Ovary (tissue), 3 donors: ENCODE results near the gene LIN7B.

Source experiments
- EP300 ChIP-seq: sonication (generic); formaldehyde crosslinking; IDR thresholded peaks from one replicate; pipeline ENCODE4 v1.6.1; 2017; ENCODE audit warnings: antibody characterized with exemption
- POLR2A ChIP-seq: fragments of 450-650 bp; IDR thresholded peaks from one replicate; pipeline ENCODE4 v1.6.1; 2017; ENCODE audit warnings: antibody characterized with exemption, mild to moderate bottlenecking, moderate library complexity
- TF ChIP-seq, protein P1 (sequence below), 3 donors: fragments of 450-650 bp in 2 of 3; fragments of 200-600 bp in 1 of 3; IDR thresholded peaks; one replicate each; pipeline versions ENCODE4 v1.5.1 to v1.8.0; 2016 to 2022; ENCODE audit warnings: antibody characterized with exemption in 3 of 3, mild to moderate bottlenecking in 1 of 3
- donor health status: DM: no; HTN: no; CAD: no.

DNA sequence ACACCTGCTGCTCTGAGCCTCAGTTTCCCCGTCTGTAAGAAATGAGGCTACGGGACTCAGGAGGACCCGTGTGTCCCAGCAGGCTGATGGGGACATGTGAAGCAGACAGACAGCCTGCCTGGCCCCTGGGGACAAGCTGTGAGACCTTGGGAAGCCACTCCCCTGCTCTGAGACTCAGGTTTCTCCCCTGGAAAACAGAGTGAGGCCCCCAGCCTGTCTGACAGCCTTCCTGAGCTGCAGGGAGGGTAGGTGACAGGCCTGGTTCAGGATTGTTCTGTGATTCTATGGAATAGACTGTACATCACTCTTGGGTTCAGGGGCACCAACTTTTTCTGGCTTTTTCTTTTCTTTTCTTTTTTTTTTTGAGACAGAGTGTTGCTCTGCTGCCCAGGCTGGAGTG is 46.6 kb upstream of the LIN7B start:
- TF ChIP-seq, protein P1, sequence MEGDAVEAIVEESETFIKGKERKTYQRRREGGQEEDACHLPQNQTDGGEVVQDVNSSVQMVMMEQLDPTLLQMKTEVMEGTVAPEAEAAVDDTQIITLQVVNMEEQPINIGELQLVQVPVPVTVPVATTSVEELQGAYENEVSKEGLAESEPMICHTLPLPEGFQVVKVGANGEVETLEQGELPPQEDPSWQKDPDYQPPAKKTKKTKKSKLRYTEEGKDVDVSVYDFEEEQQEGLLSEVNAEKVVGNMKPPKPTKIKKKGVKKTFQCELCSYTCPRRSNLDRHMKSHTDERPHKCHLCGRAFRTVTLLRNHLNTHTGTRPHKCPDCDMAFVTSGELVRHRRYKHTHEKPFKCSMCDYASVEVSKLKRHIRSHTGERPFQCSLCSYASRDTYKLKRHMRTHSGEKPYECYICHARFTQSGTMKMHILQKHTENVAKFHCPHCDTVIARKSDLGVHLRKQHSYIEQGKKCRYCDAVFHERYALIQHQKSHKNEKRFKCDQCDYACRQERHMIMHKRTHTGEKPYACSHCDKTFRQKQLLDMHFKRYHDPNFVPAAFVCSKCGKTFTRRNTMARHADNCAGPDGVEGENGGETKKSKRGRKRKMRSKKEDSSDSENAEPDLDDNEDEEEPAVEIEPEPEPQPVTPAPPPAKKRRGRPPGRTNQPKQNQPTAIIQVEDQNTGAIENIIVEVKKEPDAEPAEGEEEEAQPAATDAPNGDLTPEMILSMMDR (IDR thresholded peaks at IDR 0.05), result no peak
- TF ChIP-seq EP300, result no peak
- TF ChIP-seq POLR2A, result no peak
